Ascending aorta (tissue), 2 donors: ENCODE results near the gene NEDD9. TPM values are rescaled to one million over a fixed set of nuclear protein-coding genes. Genes with fewer than 3 reads are reported as not detected.

Experiments used
- DNase-seq, 2 donors: peaks; one replicate each; pipeline ENCODE4 v3.0.0-alpha.2; 2019; ENCODE audit warnings: low spot score in 2 of 2
- H3K27ac ChIP-seq, 2 donors: fragments of 200-600 bp; sonication (generic); one replicate each; pipeline ENCODE4 v1.5.1; 2016 to 2017; ENCODE audit warnings: mild to moderate bottlenecking in 1 of 2
- H3K27me3 ChIP-seq: fragments of 200-600 bp; sonication (generic); one replicate; pipeline ENCODE4 v1.5.1; 2017
- H3K36me3 ChIP-seq, 2 donors: fragments of 200-600 bp; sonication (generic); one replicate each; pipeline ENCODE4 v1.5.1; 2016
- H3K4me1 ChIP-seq, 2 donors: fragments of 200-600 bp; sonication (generic); one replicate each; pipeline ENCODE4 v1.5.1; 2016 to 2017; ENCODE audit warnings: mild to moderate bottlenecking in 1 of 2
- H3K4me3 ChIP-seq, 2 donors: fragments of 200-600 bp; sonication (generic); one replicate each; pipeline ENCODE4 v1.5.1; 2016 to 2017; ENCODE audit warnings: mild to moderate bottlenecking in 1 of 2
- H3K9me3 ChIP-seq, 2 donors: fragments of 200-600 bp; sonication (generic); one replicate each; pipeline ENCODE4 v1.5.1; 2016
- CTCF ChIP-seq, 3 experiments: fragments of 200-600 bp in 2 of 3; fragments of 450-650 bp in 1 of 3; sonication (generic) in 2 of 3; IDR thresholded peaks; one replicate each; pipeline ENCODE4 v1.5.1; 2016 to 2019; ENCODE audit warnings: antibody characterized with exemption in 3 of 3, mild to moderate bottlenecking in 1 of 3, moderate library complexity in 1 of 3
- intact Hi-C: fragments of 100-400 bp; cut with DNase I; formaldehyde crosslinking; loops from one replicate; pipeline ENCODE4 v1.15.1; 2023
- total RNA-seq: library from RNA; depleted of rRNA; stranded (reverse); fragments of >200 nt; gene quantifications from one replicate; pipeline ENCODE4 v1.1.0, GENCODE V29; 2016

The NEDD9 gene
- total RNA-seq, 1 donor from 2014 or later = 150 TPM

GRCh38 chr6:11146117-11146826 lies 86.2 kb downstream of the NEDD9 start:
- no peaks in the 10 kb centered on the region for H3K27me3 ChIP-seq
- DNase-seq = no peak
- H3K36me3 ChIP-seq = no peaks in the 10 kb centered on the region
- H3K4me1 ChIP-seq = no peaks in the 10 kb centered on the region
- H3K9me3 ChIP-seq = no peaks in the 10 kb centered on the region
- H3K4me3 ChIP-seq = no peak overlapping the region
- intact Hi-C loops = no loop called here
- H3K27ac ChIP-seq = no peak overlapping the region
- TF ChIP-seq CTCF (IDR thresholded peaks at IDR 0.05) = no peak

- Histone ChIP-seq H3K27me3 (no peaks in the 10 kb centered on the region), H3K4me3 (no peak overlapping the region), H3K4me1 (no peaks in the 10 kb centered on the region), H3K9me3 (no peaks in the 10 kb centered on the region), H3K36me3 (no peaks in the 10 kb centered on the region), H3K27ac (no peak overlapping the region)
- DNase-seq = peak; percentile 16 to 87
- peak; percentile 90 to 94 (median 92) for TF ChIP-seq CTCF (IDR thresholded peaks at IDR 0.05)
- intact Hi-C loops = loop anchor here (1.0 to 5.0 kb wide), 3 partner anchors 88 to 431 kb away; partner anchors contain the start of gene NEDD9
Measured at GRCh38 chr6:11144393-11144851, 88.0 kb downstream of the NEDD9 start.

GRCh38 chr6:11143394-11144371 lies 88.8 kb downstream of the NEDD9 start:
- Histone ChIP-seq H3K36me3 (no peaks in the 10 kb centered on the region), H3K4me3 (no peak overlapping the region), H3K27ac (no peak overlapping the region), H3K27me3 (no peaks in the 10 kb centered on the region), H3K4me1 (no peaks in the 10 kb centered on the region), H3K9me3 (no peaks in the 10 kb centered on the region)
- intact Hi-C loops = loop anchor here (1.0 to 5.0 kb wide), 3 partner anchors 89 to 432 kb away; partner anchors contain the start of gene NEDD9
- DNase-seq = peak; percentile 62 to 79
- TF ChIP-seq CTCF (IDR thresholded peaks at IDR 0.05) = no peak

- intact Hi-C loops = loop anchor here (5.0 kb wide), 1 partner anchor 90 kb away; the partner anchor contains the start of gene NEDD9
Measured at GRCh38 chr6:11142296-11143027, 90.0 kb downstream of the NEDD9 start.

More at GRCh38 chr6:11142296-11143027, 90.0 kb downstream of the NEDD9 start:
- no peaks in the 10 kb centered on the region for H3K9me3 ChIP-seq
- DNase-seq = no peak
- no peaks in the 10 kb centered on the region for H3K27me3 ChIP-seq
- no peaks in the 10 kb centered on the region for H3K36me3 ChIP-seq
- no peak overlapping the region for H3K27ac ChIP-seq
- no peaks in the 10 kb centered on the region for H3K4me1 ChIP-seq
- H3K4me3 ChIP-seq = no peak overlapping the region
- no peak for TF ChIP-seq CTCF (IDR thresholded peaks at IDR 0.05)
